Astrocyte (in vitro differentiated cells and primary cell): ENCODE results near the gene KANSL1L.

Source experiments
- EZH2 ChIP-seq: IDR thresholded peaks from 2 replicates; pipeline ENCODE4 v1.6.1; 2012; ENCODE audit warnings: mild to moderate bottlenecking, low read length, inconsistent platforms; ENCODE audit not compliant: insufficient read depth
- TF ChIP-seq, protein P1 (sequence below): IDR thresholded peaks from 2 replicates; pipeline ENCODE4 v1.5.1; 2011; ENCODE audit warnings: low read depth, mild to moderate bottlenecking, inconsistent platforms, low read length, moderate library complexity; ENCODE audit not compliant: insufficient read depth

DNA sequence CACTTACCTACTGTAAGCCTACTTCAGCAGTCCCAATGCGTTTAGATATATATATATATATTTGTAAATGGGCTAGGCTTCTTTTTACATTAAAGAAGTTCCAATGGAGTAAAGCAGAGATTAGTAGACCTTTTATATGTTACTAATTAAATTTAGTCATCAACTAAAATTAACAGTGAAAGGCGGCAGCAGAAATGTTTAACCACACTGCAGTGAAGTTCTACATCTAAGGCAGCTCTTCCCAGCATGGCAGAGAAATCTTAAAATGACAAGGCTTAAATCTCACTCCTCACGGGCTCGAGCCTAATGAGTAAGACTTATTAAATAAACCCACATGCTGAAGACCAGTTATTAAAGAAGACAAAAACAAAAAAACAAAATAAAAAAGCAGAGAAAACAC, 19.1 kb upstream of the KANSL1L start:
- TF ChIP-seq, protein P1, sequence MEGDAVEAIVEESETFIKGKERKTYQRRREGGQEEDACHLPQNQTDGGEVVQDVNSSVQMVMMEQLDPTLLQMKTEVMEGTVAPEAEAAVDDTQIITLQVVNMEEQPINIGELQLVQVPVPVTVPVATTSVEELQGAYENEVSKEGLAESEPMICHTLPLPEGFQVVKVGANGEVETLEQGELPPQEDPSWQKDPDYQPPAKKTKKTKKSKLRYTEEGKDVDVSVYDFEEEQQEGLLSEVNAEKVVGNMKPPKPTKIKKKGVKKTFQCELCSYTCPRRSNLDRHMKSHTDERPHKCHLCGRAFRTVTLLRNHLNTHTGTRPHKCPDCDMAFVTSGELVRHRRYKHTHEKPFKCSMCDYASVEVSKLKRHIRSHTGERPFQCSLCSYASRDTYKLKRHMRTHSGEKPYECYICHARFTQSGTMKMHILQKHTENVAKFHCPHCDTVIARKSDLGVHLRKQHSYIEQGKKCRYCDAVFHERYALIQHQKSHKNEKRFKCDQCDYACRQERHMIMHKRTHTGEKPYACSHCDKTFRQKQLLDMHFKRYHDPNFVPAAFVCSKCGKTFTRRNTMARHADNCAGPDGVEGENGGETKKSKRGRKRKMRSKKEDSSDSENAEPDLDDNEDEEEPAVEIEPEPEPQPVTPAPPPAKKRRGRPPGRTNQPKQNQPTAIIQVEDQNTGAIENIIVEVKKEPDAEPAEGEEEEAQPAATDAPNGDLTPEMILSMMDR = no peak
- no peak for TF ChIP-seq EZH2
